OCI-LY3 (cell line): ENCODE measurements around the gene SMCO3.

ENCODE experiments used
- CTCF ChIP-seq: fragments of 200-600, 300-600 bp; sonication (generic); IDR thresholded peaks from 2 replicates; pipeline ENCODE4 v1.5.1; 2014; ENCODE audit warnings: antibody characterized with exemption, low read length, low read depth
- EZH2phosphoT487 ChIP-seq: fragments of 200-600 bp; shearing (Covaris generic); IDR thresholded peaks from 2 replicates; pipeline ENCODE4 v1.6.1; 2018; ENCODE audit warnings: antibody characterized with exemption, mixed run types, low read depth

DNA sequence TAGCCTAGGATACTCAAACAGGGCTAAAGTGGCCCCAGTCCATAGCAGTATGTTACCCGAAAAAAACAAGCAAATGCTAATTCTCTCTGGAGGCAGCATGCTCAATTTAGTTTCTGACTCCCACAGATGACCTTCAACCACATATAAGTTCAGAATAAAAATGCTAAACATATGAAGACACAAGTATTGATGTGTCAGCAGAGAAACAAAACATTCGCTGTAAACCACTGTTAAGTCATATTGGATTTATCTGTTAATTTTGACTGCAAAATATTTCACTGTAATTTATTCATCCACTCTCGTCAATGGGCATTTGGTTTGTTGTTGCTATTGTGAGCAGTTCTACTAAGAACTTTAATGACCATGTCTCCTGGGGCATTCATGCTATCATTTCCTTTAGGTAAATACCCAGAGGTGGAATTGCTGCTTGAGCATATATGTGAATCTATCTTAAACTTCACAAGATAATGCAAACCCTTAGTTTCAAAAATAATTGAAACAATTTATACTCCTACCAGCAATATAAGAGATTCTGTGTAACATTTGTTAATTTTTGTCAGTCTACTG lies 47.2 kb downstream of the SMCO3 start:
- TF ChIP-seq CTCF, result no peak
- TF ChIP-seq EZH2phosphoT487, result no peak
